Measurements from ENCODE around the gene DLX5. TPM values are rescaled to one million over a fixed set of nuclear protein-coding genes. Genes with fewer than 3 reads are reported as not detected.

Gene DLX5
- polyA plus RNA-seq, 1 experiment = not detected

DNA sequence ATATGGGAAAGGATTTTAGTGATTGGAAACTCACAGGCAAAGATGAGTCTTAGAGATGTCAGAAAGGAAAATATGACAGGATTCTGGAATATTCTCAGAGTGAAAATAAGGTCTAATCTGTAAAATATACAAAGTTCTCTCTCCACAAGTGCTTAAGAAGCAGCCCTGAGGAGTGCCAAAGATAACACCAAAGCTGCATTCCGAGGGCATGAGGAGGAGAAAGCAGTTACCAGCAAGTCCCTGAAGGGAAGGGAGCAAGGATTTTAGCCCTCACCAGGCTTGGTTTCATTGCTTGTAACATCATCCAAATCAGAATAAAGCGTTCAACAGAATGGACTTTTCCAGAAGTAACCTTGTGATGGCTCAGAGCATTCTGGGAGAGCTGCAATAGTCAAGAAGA lies 50.6 kb downstream of the DLX5 start:
- DNase-seq (ENCODE audit: low read depth) = no peak

DNA sequence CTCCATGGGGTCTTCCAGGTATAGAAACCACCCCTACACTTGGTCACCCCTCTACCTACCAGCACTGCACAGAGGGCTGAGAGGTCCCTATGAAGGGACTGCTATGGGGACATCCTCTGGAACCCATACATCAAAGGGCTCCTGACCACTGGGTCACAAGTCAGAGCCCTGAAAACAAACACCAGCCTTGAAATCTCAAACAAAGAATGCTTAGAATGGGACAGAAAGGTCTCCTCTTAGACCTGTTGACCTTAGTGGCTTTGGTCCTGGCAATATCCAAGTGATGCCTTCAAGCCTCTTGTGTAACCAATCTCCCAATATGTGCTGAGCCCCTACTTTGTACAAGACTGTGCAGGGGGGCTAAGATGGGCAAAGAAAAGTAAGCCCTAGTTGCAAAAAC lies 53.9 kb downstream of the DLX5 start:
- ChIA-PET CTCF (interaction anchor here (0.6 kb wide), 1 partner anchor 99 kb away, joined by 3 read pairs; no protein-coding TSS in a partner anchor), POLR2A (no interaction called here)
- TF ChIP-seq, protein P1, sequence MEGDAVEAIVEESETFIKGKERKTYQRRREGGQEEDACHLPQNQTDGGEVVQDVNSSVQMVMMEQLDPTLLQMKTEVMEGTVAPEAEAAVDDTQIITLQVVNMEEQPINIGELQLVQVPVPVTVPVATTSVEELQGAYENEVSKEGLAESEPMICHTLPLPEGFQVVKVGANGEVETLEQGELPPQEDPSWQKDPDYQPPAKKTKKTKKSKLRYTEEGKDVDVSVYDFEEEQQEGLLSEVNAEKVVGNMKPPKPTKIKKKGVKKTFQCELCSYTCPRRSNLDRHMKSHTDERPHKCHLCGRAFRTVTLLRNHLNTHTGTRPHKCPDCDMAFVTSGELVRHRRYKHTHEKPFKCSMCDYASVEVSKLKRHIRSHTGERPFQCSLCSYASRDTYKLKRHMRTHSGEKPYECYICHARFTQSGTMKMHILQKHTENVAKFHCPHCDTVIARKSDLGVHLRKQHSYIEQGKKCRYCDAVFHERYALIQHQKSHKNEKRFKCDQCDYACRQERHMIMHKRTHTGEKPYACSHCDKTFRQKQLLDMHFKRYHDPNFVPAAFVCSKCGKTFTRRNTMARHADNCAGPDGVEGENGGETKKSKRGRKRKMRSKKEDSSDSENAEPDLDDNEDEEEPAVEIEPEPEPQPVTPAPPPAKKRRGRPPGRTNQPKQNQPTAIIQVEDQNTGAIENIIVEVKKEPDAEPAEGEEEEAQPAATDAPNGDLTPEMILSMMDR (IDR thresholded peaks at IDR 0.05; ENCODE audit: insufficient read depth, low read depth, low read length) = no peak
- no peaks in the 10 kb centered on the region for H3K36me3 ChIP-seq (ENCODE audit: control insufficient read depth, insufficient read depth, low read length)
- no peaks in the 10 kb centered on the region for H3K27me3 ChIP-seq (ENCODE audit: control insufficient read depth, insufficient read depth, low read length)
- DNase-seq (ENCODE audit: low read depth) = no peak
- H3K4me3 ChIP-seq (ENCODE audit: low read depth, low read length) = no peak overlapping the region

More for the DNA sequence above, 50.6 kb downstream of the DLX5 start:
- no peaks in the 10 kb centered on the region for H3K27me3 ChIP-seq (ENCODE audit: control insufficient read depth, insufficient read depth, low read length)
- TF ChIP-seq, protein P1 (IDR thresholded peaks at IDR 0.05; ENCODE audit: insufficient read depth, low read depth, low read length) = no peak
- CTCF ChIA-PET = no interaction called here
- POLR2A ChIA-PET = no interaction called here
- H3K4me3 ChIP-seq (ENCODE audit: low read depth, low read length) = no peak overlapping the region
- no peaks in the 10 kb centered on the region for H3K36me3 ChIP-seq (ENCODE audit: control insufficient read depth, insufficient read depth, low read length)

Small RNAs within 50 kb of the gene (small RNA-seq; reads per million reads assigned to genes)
- gene RF01778 (ENCODE audit: insufficient read length, low read depth, low replicate concordance) = not detected

Other genes starting within 250 kb of the DLX5 start
- gene DLX6, start 19.3 kb downstream of the DLX5 start, polyA plus RNA-seq (2011; rRNA removed) = not detected in 2 replicates
- gene SDHAF3, start 92.9 kb upstream of the DLX5 start, polyA plus RNA-seq (2011; rRNA removed) = 3.9 and 8.1 TPM in 2 replicates